Osteocyte (in vitro differentiated cells): ENCODE data around the gene UTP14C. TPM values are rescaled to one million over a fixed set of nuclear protein-coding genes. Genes with fewer than 3 reads are reported as not detected.

Experiments
- DNase-seq: peaks from one replicate; pipeline ENCODE4 v3.0.0; 2021; ENCODE audit warnings: mixed read lengths; ENCODE audit not compliant: unreplicated experiment; ENCODE audit errors: extremely low spot score
- H3K27ac Mint-ChIP-seq: one replicate; pipeline ENCODE4 v1.8.0; 2021; ENCODE audit warnings: mild to moderate bottlenecking, mixed read lengths; ENCODE audit not compliant: unreplicated experiment
- H3K27me3 Mint-ChIP-seq: one replicate; pipeline ENCODE4 v1.8.0; 2021; ENCODE audit warnings: mixed read lengths; ENCODE audit not compliant: unreplicated experiment
- H3K36me3 Mint-ChIP-seq: one replicate; pipeline ENCODE4 v1.8.0; 2021; ENCODE audit warnings: mixed read lengths; ENCODE audit not compliant: unreplicated experiment
- H3K4me1 Mint-ChIP-seq: one replicate; pipeline ENCODE4 v1.8.0; 2021; ENCODE audit warnings: mixed read lengths; ENCODE audit not compliant: unreplicated experiment
- H3K4me3 Mint-ChIP-seq: one replicate; pipeline ENCODE4 v1.8.0; 2021; ENCODE audit warnings: mild to moderate bottlenecking, moderate library complexity, mixed read lengths; ENCODE audit not compliant: unreplicated experiment
- H3K9me3 Mint-ChIP-seq: one replicate; pipeline ENCODE4 v1.8.0; 2021; ENCODE audit warnings: mixed read lengths; ENCODE audit not compliant: unreplicated experiment
- CTCF ChIP-seq: fragments of 200-600 bp; sonication (generic); IDR thresholded peaks from 2 replicates; pipeline ENCODE4 v1.5.0; 2021; ENCODE audit warnings: antibody characterized with exemption, mild to moderate bottlenecking, moderate library complexity
- total RNA-seq: library from RNA; stranded (reverse); gene quantifications from 2 replicates; pipeline ENCODE4 v1.2.1, GENCODE V29; 2021

Gene UTP14C
- total RNA-seq, 1 donor from 2014 or later: 24.2 TPM

GRCh38 chr13:52010890-52011631, 13.4 kb upstream of the UTP14C start, which contains the start of gene ATP7B:
TSS of gene ATP7B (minus strand) at chr13:52011450. CDS start at chr13:52011337, 113 bp downstream.
- Mint-ChIP-seq H3K27me3 (no peaks in the 10 kb centered on the region), H3K9me3 (no peaks in the 10 kb centered on the region), H3K4me1 (peaks cover 18% of the 10 kb centered on the region), H3K27ac (peak within 1 kb of the TSS; percentile 98), H3K4me3 (peak within 1 kb of the TSS; percentile 98), H3K36me3 (peaks cover 7% of the 10 kb centered on the region)
- peak; percentile 17 for TF ChIP-seq CTCF
- DNase-seq: no peak

DNA sequence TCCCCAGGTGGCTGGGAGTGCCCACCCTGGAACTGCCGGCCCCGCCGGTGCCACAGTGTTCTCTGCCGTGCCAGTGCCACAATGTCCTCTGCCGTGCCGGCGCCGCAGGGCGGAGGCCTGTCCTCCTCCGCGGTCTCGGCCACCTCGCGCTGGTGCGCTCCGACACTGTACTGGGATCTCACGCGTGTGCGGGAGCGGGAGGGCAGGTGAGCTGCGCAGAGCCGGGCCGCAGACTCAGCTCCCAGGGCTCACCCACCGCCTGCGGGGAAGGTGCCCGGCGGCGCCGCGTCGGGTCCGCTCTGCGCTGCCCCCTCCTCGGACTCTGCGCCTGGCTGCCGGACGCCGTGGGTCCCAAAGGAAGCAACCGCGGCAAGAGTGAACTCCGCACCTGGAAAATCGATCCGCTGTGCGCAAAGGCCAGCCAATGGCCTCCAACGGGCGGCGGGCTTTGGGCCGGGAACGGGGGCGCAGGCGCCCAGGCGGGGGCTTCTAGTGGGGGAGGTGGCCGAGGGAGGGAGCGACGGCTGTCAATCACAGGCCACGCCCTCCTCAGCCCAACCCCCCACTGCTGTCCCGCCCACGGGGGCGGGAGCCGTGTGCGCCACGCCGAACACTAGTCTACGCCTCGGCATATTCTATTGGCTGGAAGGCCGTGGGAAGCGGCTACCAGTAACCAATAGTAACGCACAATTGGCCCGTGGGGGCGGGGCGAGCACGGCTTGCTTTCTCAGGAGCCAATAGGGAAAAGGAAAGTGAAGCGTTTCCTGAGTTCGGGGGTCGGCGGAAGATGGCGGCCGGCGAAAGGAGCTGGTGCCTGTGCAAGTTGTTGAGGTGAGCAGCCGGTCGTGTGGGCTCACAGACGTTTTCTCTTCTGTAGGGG, 12.6 kb upstream of the UTP14C start, which contains the start of gene ALG11:
Gene ALG11, plus strand, starts transcription at position 767 of the 880 bp plus-strand sequence. Its CDS starts 21 bp downstream, at position 788.
- H3K4me3 Mint-ChIP-seq: peak within 1 kb of the TSS; percentile 98
- H3K9me3 Mint-ChIP-seq: no peaks in the 10 kb centered on the region
- H3K27me3 Mint-ChIP-seq: no peaks in the 10 kb centered on the region
- peak; percentile 4 for TF ChIP-seq CTCF
- H3K4me1 Mint-ChIP-seq: peaks cover 18% of the 10 kb centered on the region
- peak within 1 kb of the TSS; percentile 98 for H3K27ac Mint-ChIP-seq
- H3K36me3 Mint-ChIP-seq: peaks cover 8% of the 10 kb centered on the region
- peak; percentile 100 for DNase-seq

DNA sequence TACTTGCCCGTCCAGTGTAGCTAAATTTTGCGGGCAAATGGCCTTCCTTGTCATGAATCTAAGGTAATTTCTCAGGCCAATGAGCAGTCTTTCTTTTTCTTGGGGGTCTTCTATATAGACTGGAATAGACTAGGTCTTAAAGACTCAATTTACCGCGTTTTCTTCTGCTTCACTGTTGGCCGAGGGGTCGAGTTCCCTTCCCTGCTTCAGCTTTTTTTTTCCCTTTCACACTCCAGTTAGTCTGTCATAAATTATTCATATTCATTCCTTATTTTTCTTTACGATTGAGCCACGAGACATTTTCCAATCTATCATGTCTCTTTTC, 12.0 kb upstream of the UTP14C start:
- Mint-ChIP-seq H3K4me3 (peak overlapping the region; percentile 98), H3K36me3 (peaks cover 8% of the 10 kb centered on the region), H3K27ac (peak overlapping the region; percentile 98), H3K4me1 (peaks cover 16% of the 10 kb centered on the region), H3K9me3 (no peaks in the 10 kb centered on the region), H3K27me3 (no peaks in the 10 kb centered on the region)
- no peak for DNase-seq
- TF ChIP-seq CTCF: no peak

DNA sequence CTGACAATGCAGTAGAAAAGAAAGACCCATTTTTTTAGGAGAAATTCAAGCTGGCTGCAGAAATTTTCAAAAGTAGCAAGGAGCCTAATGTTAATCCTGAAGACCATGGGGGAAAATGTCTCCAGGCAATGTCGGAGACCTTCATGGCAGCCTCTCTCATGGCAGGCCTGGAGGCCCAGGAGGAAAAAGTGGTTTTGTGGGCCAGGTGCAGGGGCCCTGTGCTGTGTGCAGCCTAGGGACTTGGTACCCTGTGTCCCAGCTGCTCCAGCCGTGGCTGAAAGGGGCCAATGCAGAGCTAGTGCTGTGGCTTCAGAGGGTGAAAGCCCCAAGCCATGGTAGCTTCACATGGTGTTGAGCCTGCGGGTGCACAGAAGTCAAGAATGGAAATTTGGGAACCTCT, 8.2 kb upstream of the UTP14C start:
- peaks cover 7% of the 10 kb centered on the region for H3K4me1 Mint-ChIP-seq
- DNase-seq: no peak
- no peak overlapping the region for H3K27ac Mint-ChIP-seq
- H3K36me3 Mint-ChIP-seq: peaks cover 25% of the 10 kb centered on the region
- H3K27me3 Mint-ChIP-seq: no peaks in the 10 kb centered on the region
- H3K4me3 Mint-ChIP-seq: no peak overlapping the region
- no peak for TF ChIP-seq CTCF
- H3K9me3 Mint-ChIP-seq: no peaks in the 10 kb centered on the region

- Mint-ChIP-seq H3K4me1 (no peaks in the 10 kb centered on the region), H3K27ac (no peak overlapping the region), H3K9me3 (no peaks in the 10 kb centered on the region), H3K36me3 (peaks cover 42% of the 10 kb centered on the region), H3K4me3 (no peak overlapping the region), H3K27me3 (no peaks in the 10 kb centered on the region)
- TF ChIP-seq CTCF: no peak
- no peak for DNase-seq
Observed at GRCh38 chr13:52020191-52020590, 4.3 kb upstream of the UTP14C start.
